NCI-H128 (cell line): ENCODE data around the gene NOL9.

ENCODE experiments used
- DNase-seq: peaks from one replicate; lab custom pipeline; 2025; ENCODE audit not compliant: unreplicated experiment; lab: John Stamatoyannopoulos, UW

Gene NOL9

GRCh38 chr1:6491081-6491449 lies 63.2 kb downstream of the NOL9 start:
- DNase-seq = no peak

- no peak for DNase-seq
These were observed 63.9 kb downstream of the NOL9 start for GRCh38 chr1:6490181-6491080.

GRCh38 chr1:6489799-6490180 lies 64.5 kb downstream of the NOL9 start:
- DNase-seq = peak; percentile 78

- no peak for DNase-seq
These were observed 64.9 kb downstream of the NOL9 start for GRCh38 chr1:6489383-6489765.

- DNase-seq = no peak
These were observed 65.5 kb downstream of the NOL9 start for GRCh38 chr1:6488602-6489382.

- DNase-seq = no peak
These were observed 66.4 kb downstream of the NOL9 start for GRCh38 chr1:6487804-6488484.

GRCh38 chr1:6486433-6487011 lies 67.8 kb downstream of the NOL9 start:
- peak; percentile 84 for DNase-seq

GRCh38 chr1:6485168-6486101 lies 68.9 kb downstream of the NOL9 start:
- DNase-seq = no peak

GRCh38 chr1:6484826-6485167 lies 69.5 kb downstream of the NOL9 start:
- no peak for DNase-seq

GRCh38 chr1:6483761-6484117 lies 70.6 kb downstream of the NOL9 start:
- DNase-seq = no peak

GRCh38 chr1:6483017-6483760 lies 71.1 kb downstream of the NOL9 start:
- DNase-seq = no peak

GRCh38 chr1:6481820-6482219 lies 72.5 kb downstream of the NOL9 start:
- no peak for DNase-seq

- DNase-seq = no peak
These were observed 77.1 kb downstream of the NOL9 start for GRCh38 chr1:6477039-6477820.

- no peak for DNase-seq
These were observed 77.8 kb downstream of the NOL9 start for GRCh38 chr1:6476483-6476882.

GRCh38 chr1:6475381-6476133 lies 78.8 kb downstream of the NOL9 start:
- peak; percentile 74 for DNase-seq

GRCh38 chr1:6474815-6475282 lies 79.5 kb downstream of the NOL9 start:
- DNase-seq = no peak

- DNase-seq = peak; percentile 72
These were observed 80.1 kb downstream of the NOL9 start for GRCh38 chr1:6473974-6474814.
